Neutrophil (primary cell): ENCODE measurements around the gene MMP14.
A peak's percentile ranks its signal among the peaks of the same experiment; 100 is the strongest.

Experiments
- H3K27ac ChIP-seq: fragments of 200-600 bp; sonication (generic); 2 replicates; pipeline ENCODE4 v1.5.1; 2016; ENCODE audit warnings: mild to moderate bottlenecking, moderate library complexity
- H3K27me3 ChIP-seq: fragments of 200-600 bp; sonication (generic); 2 replicates; pipeline ENCODE4 v1.6.0; 2016; ENCODE audit warnings: mild to moderate bottlenecking
- H3K36me3 ChIP-seq: fragments of 200-600 bp; sonication (generic); 2 replicates; pipeline ENCODE4 v1.5.1; 2017
- H3K4me1 ChIP-seq, 2 experiments: fragments of 200-600 bp in 1 of 2; sonication (generic) in 1 of 2; 1 replicate in 1 of 2; 2 replicates in 1 of 2; pipeline versions ENCODE4 v1.5.1 to v1.6.1; 2013 to 2016; ENCODE audit warnings: low read depth in 1 of 2, low read length in 1 of 2, mild to moderate bottlenecking in 1 of 2, moderate library complexity in 1 of 2; ENCODE audit not compliant: control insufficient read depth in 1 of 2, insufficient read depth in 1 of 2
- H3K4me3 ChIP-seq, 2 experiments: fragments of 200-600 bp in 1 of 2; sonication (generic) in 1 of 2; 1 replicate in 1 of 2; 2 replicates in 1 of 2; pipeline ENCODE4 v1.5.1; 2013 to 2016; ENCODE audit warnings: low read depth in 1 of 2, low read length in 1 of 2, mild to moderate bottlenecking in 1 of 2, moderate library complexity in 1 of 2
- H3K9me3 ChIP-seq: fragments of 200-600 bp; sonication (generic); 2 replicates; pipeline ENCODE4 v1.5.1; 2016
- TF ChIP-seq, protein P1 (sequence below): fragments of 200-600 bp; sonication (generic); IDR thresholded peaks from 2 replicates; pipeline ENCODE4 v1.5.1; 2016; ENCODE audit warnings: antibody characterized with exemption

The MMP14 gene

DNA sequence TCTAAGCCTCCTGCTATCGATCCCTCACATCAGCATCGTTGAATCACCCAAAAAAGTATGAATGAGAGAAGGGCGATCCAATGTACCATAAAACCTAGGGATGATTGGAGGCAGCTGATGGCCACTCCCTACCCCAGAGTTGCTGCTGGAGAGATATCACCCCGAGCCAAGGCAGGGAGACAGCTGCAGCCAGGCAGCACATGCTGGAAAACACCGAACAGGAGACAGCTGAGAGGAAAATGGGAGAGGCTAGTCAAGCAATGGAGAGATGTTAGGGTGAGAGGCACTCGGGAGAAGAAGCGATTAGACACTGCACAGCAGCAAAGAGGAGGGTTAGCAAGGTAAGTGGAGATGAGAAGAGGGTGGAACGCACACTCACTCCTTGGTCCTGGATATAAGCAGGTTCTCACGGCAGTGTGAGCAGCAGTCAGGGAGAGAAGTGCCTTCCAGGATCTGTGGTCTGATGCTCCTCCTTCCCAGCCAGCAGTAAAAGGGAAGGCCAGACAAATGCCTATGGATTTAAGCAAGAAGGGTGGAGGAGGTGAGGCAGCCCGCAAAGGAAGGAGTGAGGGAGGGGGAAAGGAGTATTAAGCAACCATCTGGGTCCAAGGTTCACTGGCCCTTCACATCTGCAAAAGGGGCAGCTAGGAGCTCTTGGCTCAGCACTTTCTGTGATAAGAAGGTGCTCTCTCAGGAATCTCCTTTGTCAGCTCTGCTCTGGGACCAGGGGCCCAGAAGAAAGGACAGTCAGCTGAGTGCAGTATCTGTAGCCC lies 21.3 kb upstream of the MMP14 start, which contains the start of gene SLC7A7:
Gene SLC7A7, minus strand, starts transcription at position 495 of the 773 bp plus-strand sequence. CDS start 2,037 bp downstream, outside the sequence.
- TF ChIP-seq, protein P1, sequence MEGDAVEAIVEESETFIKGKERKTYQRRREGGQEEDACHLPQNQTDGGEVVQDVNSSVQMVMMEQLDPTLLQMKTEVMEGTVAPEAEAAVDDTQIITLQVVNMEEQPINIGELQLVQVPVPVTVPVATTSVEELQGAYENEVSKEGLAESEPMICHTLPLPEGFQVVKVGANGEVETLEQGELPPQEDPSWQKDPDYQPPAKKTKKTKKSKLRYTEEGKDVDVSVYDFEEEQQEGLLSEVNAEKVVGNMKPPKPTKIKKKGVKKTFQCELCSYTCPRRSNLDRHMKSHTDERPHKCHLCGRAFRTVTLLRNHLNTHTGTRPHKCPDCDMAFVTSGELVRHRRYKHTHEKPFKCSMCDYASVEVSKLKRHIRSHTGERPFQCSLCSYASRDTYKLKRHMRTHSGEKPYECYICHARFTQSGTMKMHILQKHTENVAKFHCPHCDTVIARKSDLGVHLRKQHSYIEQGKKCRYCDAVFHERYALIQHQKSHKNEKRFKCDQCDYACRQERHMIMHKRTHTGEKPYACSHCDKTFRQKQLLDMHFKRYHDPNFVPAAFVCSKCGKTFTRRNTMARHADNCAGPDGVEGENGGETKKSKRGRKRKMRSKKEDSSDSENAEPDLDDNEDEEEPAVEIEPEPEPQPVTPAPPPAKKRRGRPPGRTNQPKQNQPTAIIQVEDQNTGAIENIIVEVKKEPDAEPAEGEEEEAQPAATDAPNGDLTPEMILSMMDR: no peak
- Histone ChIP-seq H3K9me3 (no peaks in the 10 kb centered on the region), H3K27ac (peak within 1 kb of the TSS; percentile 96), H3K4me3 (peak within 1 kb of the TSS; percentile 54 to 63), H3K36me3 (no peaks in the 10 kb centered on the region), H3K27me3 (peaks cover 7% of the 10 kb centered on the region), H3K4me1 (peaks cover 78 to 85% of the 10 kb centered on the region in 2 experiments)

DNA sequence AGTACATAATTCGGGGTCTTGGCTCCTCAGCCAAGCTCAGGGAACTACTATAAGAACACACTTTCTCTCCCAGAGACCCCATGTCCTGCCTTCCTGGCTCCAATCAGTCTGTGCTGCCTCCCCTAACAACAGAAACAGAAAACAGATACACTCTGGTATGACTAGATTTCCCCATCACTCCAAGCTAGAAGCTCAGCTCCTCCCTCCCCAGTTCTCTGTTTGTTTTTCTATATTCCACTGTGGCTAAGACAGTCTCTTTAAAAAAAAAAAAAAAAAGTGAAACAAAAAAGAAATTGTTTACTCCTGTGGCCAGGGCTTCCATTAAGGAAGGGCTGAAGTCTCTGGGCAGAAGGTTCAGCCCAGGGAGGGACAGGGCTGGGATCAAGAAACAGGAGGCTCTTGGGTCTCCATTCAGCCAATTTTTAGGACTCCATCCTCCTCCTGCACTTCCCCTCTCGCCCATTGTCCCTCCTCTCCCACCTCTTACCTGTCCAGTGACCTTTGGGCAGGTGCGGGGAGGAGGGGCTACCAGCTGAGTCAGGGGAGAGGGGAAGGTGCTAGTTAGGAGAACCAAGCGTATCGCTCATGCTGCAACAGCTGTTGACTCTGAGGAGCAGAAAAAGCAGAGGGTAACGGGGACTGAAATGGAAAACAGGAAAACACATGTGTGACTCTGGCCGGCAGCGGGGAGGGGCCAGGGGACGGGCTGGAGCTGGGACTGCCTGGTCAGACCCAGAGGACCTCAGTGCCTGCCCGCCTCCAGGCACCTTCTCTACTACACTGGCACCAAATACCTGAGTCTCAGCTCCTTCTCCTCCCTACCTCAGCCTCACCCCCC lies 17.0 kb upstream of the MMP14 start:
- TF ChIP-seq, protein P1: no peak
- Histone ChIP-seq H3K4me1 (peaks cover 75 to 82% of the 10 kb centered on the region in 2 experiments), H3K9me3 (no peaks in the 10 kb centered on the region), H3K27me3 (peaks cover 27% of the 10 kb centered on the region), H3K27ac (peak overlapping the region; percentile 85), H3K4me3 (peak overlapping the region; percentile 21 to 40), H3K36me3 (no peaks in the 10 kb centered on the region)

DNA sequence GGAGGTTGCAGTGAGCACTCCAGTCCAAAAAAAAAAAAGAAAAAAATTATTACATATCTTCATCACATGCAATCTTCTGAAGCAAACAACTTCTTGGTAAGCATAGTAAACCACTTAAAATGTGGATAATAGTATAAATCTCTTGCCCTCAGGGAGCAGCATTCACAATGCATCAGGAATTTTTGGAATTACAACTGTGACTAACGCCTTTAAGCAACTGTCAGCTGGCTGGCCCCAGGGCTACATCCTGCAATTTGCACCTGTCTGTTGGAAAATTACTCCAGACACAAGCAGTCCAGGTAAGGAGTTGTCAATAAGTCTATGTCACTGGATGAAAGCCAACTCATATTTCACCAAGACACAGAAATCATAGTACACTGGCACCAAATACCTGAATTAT lies 15.7 kb upstream of the MMP14 start:
- H3K4me1 ChIP-seq: peaks cover 69 to 75% of the 10 kb centered on the region in 2 experiments
- H3K9me3 ChIP-seq: no peaks in the 10 kb centered on the region
- H3K27me3 ChIP-seq: peaks cover 32% of the 10 kb centered on the region
- H3K4me3 ChIP-seq: no peak overlapping the region
- TF ChIP-seq, protein P1: no peak
- H3K27ac ChIP-seq: no peak overlapping the region
- no peaks in the 10 kb centered on the region for H3K36me3 ChIP-seq

DNA sequence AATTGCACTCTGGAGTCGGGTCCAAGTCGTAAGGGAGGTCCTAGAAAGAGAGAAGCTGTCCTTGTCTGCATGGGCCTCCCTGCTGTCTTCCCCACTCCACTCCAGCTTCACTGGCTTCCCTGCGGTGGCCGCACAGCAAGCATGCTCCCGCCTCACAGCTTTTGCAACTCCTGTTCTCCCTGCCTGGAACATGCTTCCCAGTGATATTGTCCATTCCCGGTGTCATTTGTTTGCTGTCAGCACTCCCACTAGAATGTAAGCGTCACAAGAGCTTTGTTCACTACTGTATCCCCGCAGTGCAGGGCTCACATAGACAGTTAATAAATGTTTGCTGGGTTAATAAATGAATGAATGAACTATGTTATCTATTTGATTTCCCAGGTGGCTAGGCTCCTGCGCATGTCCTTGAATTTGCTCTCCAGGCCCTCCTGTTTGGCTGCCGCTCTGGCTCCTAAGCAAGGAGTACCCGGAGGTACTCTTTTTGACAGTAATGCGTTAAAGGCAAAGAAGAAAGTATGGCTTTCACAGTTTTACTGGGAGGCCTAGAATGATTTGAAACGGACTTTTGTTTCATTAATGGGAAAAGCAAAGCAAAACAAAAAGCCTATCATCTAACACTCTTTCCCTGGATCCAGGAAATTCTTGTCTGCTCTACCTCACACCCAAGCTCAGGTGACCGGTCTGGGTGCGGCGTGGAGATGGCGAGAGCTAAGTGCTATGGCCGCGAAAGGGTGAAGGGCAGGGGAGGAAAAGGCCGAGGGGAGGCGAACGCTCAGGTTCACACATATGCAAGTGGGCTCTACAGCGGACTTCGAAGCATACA lies 15.0 kb upstream of the MMP14 start:
- TF ChIP-seq, protein P1: no peak
- peaks cover 32% of the 10 kb centered on the region for H3K27me3 ChIP-seq
- no peak overlapping the region for H3K27ac ChIP-seq
- peaks cover 62 to 69% of the 10 kb centered on the region in 2 experiments for H3K4me1 ChIP-seq
- no peaks in the 10 kb centered on the region for H3K36me3 ChIP-seq
- H3K4me3 ChIP-seq: no peak overlapping the region
- H3K9me3 ChIP-seq: no peaks in the 10 kb centered on the region

DNA sequence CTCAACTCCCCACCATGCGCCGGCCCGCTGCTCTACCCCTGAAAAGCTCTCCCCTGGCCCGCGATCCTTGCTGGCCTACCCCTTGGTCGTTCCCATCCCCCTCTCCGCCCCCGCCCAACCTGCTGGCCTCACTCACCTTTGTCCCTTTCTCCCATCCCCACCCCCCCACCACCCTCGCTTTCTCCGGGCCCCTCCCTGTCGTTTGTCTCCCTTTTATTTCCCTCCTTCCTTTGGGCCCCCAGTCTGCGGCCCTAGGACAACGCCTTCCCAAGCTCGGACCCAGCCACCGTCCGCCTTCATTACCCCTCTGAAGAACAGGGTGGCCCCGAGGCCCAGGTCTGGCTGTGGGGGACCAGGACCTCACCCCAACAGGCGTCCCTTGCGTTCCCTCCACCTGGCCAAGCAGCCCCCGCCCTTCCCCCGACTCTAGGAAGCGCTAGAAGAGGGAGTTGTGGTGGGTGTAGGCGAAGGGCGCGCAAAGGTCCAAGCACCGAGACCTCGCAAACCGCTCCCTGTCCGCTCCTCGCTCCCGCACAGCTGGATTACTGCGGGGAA lies 14.3 kb upstream of the MMP14 start:
- Histone ChIP-seq H3K4me3 (peak overlapping the region; percentile 70 to 71), H3K36me3 (no peaks in the 10 kb centered on the region), H3K4me1 (peaks cover 57 to 62% of the 10 kb centered on the region in 2 experiments), H3K27me3 (peaks cover 32% of the 10 kb centered on the region), H3K9me3 (no peaks in the 10 kb centered on the region), H3K27ac (peak overlapping the region; percentile 73)
- TF ChIP-seq, protein P1: no peak
